WTC11 (cell line): ENCODE results near the gene EYS.

Source experiments
- AFF4 ChIP-seq: sonication (generic); formaldehyde crosslinking; IDR thresholded peaks from 2 replicates; pipeline ENCODE4 v1.8.1; 2023; ENCODE audit warnings: mild to moderate bottlenecking, missing genetic modification reagents, borderline replicate concordance
- CTCF ChIP-seq: fragments of 200-600 bp; IDR thresholded peaks from 2 replicates; pipeline ENCODE4 v1.8.0; 2022; ENCODE audit warnings: antibody characterized with exemption
- MAX ChIP-seq: sonication (generic); formaldehyde crosslinking; IDR thresholded peaks from 2 replicates; pipeline ENCODE4 v1.8.0; 2022; ENCODE audit warnings: mild to moderate bottlenecking, missing genetic modification reagents
- NR2C2 ChIP-seq: sonication (generic); formaldehyde crosslinking; IDR thresholded peaks from 2 replicates; pipeline ENCODE4 v1.8.0; 2022; ENCODE audit warnings: mild to moderate bottlenecking, missing genetic modification reagents
- PRDM15 ChIP-seq: sonication (generic); formaldehyde crosslinking; IDR thresholded peaks from 2 replicates; pipeline ENCODE4 v1.8.0; 2022; ENCODE audit warnings: missing genetic modification reagents
- TF ChIP-seq, protein P1 (sequence below): sonication (generic); formaldehyde crosslinking; IDR thresholded peaks from 2 replicates; pipeline ENCODE4 v1.8.1; 2022; ENCODE audit warnings: low read depth, missing genetic modification reagents, borderline replicate concordance
- TF ChIP-seq, protein P2 (sequence below): sonication (generic); formaldehyde crosslinking; IDR thresholded peaks from 2 replicates; pipeline ENCODE4 v1.8.0; 2023; ENCODE audit warnings: missing genetic modification reagents

DNA sequence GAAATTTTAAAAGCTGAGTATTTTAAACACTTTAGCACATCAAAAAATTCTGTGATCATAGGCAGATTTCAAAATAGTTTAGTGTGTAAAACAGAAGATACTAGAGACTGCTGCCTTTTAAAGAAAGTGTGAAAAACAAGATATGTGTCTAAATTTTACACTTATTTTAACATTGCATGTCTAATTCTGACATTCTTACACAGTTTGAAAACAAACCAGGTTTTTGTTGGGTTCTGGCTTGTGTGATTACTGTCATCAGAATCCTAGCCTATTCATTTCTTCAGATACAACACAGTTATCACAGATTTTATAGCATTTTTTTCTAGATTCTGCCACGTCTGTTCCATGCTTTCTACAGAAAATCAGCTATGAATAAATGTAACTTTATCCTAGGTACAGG is 257.1 kb downstream of the EYS start:
- TF ChIP-seq CTCF (no peak), PRDM15 (CRISPR knock-in tag) (no peak), NR2C2 (CRISPR knock-in tag) (no peak), MAX (CRISPR knock-in tag) (no peak), AFF4 (CRISPR knock-in tag) (no peak)
- TF ChIP-seq, protein P1, sequence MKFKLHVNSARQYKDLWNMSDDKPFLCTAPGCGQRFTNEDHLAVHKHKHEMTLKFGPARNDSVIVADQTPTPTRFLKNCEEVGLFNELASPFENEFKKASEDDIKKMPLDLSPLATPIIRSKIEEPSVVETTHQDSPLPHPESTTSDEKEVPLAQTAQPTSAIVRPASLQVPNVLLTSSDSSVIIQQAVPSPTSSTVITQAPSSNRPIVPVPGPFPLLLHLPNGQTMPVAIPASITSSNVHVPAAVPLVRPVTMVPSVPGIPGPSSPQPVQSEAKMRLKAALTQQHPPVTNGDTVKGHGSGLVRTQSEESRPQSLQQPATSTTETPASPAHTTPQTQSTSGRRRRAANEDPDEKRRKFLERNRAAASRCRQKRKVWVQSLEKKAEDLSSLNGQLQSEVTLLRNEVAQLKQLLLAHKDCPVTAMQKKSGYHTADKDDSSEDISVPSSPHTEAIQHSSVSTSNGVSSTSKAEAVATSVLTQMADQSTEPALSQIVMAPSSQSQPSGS: no peak
- TF ChIP-seq, protein P2, sequence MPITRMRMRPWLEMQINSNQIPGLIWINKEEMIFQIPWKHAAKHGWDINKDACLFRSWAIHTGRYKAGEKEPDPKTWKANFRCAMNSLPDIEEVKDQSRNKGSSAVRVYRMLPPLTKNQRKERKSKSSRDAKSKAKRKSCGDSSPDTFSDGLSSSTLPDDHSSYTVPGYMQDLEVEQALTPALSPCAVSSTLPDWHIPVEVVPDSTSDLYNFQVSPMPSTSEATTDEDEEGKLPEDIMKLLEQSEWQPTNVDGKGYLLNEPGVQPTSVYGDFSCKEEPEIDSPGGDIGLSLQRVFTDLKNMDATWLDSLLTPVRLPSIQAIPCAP: no peak
